Measurements from ENCODE around the gene MLH3.

GRCh38 chr14:74981462-74981782 lies 69.8 kb downstream of the MLH3 start:
- TF ChIP-seq CTCF (conservative IDR thresholded peaks at IDR 0.05; ENCODE audit: low read depth in 2 of 2) (no peak), POLR2AphosphoS5 (IDR thresholded peaks at IDR 0.05; ENCODE audit: low read depth) (no peak)
- TF ChIP-seq, protein P1, sequence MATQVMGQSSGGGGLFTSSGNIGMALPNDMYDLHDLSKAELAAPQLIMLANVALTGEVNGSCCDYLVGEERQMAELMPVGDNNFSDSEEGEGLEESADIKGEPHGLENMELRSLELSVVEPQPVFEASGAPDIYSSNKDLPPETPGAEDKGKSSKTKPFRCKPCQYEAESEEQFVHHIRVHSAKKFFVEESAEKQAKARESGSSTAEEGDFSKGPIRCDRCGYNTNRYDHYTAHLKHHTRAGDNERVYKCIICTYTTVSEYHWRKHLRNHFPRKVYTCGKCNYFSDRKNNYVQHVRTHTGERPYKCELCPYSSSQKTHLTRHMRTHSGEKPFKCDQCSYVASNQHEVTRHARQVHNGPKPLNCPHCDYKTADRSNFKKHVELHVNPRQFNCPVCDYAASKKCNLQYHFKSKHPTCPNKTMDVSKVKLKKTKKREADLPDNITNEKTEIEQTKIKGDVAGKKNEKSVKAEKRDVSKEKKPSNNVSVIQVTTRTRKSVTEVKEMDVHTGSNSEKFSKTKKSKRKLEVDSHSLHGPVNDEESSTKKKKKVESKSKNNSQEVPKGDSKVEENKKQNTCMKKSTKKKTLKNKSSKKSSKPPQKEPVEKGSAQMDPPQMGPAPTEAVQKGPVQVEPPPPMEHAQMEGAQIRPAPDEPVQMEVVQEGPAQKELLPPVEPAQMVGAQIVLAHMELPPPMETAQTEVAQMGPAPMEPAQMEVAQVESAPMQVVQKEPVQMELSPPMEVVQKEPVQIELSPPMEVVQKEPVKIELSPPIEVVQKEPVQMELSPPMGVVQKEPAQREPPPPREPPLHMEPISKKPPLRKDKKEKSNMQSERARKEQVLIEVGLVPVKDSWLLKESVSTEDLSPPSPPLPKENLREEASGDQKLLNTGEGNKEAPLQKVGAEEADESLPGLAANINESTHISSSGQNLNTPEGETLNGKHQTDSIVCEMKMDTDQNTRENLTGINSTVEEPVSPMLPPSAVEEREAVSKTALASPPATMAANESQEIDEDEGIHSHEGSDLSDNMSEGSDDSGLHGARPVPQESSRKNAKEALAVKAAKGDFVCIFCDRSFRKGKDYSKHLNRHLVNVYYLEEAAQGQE (IDR thresholded peaks at IDR 0.05; ENCODE audit: unreplicated experiment): no peak
